Measurements from ENCODE around the gene SPATA6.

Gene SPATA6

DNA sequence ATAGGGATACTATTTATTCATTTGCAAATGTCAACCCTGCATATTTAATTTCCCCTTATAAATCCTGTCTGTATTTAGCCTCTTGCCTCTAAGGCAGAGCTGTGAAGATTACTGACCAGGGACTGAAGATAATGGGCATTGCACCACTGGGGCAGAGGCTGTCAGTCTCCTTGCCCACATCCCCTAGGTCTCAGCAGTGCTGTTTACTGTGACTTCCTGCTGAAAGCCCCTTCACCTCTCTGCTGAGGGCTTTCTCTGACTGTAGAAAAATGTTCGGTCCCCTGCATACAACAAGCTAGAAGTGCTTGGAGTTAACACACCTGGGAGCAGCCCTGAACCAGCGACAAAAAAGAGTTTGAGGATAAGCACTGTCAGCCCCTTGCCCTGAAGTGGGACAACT is 220.7 kb downstream of the SPATA6 start:
- no peak for DNase-seq (ENCODE audit: low spot score)

DNA sequence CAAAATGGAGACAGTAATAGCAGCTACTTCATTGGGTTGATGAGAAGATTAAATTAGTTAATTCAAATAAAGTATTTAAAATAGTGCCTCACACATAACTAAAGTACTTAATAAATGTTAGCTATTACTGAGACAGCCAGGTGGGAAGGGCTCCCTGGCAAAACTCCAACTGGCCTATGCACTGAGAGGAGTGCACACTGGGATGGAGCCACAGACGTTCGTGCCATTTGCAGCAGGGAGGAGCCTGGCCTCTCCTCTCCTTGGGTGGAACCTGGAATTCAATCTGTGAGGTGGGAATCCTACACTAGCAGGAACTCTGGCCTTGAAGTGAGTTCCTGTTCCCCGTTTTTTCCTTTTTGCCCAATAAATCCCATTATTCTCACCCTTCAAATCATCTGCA is 221.4 kb downstream of the SPATA6 start:
- DNase-seq (ENCODE audit: low spot score) = no peak

DNA sequence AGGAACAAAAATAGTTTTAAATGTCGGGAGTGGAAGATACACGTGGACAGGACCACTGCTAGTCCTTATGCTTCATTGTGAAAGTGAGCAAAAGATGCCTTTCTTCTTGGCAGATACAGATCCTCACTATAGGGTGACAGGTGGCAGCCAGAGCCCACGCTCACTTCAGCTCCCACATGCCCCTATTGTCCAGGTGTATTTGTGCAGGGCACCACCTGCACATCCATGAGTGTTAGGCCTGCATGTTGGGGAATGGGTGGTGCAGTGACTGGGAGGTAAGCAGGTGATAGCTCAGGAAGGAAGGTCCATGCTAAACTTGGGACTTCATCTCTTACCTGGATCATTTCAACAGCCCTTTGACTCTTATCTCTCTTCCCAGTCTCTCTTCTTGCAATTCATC is 222.1 kb downstream of the SPATA6 start:
- no peak for DNase-seq (ENCODE audit: low spot score)

DNA sequence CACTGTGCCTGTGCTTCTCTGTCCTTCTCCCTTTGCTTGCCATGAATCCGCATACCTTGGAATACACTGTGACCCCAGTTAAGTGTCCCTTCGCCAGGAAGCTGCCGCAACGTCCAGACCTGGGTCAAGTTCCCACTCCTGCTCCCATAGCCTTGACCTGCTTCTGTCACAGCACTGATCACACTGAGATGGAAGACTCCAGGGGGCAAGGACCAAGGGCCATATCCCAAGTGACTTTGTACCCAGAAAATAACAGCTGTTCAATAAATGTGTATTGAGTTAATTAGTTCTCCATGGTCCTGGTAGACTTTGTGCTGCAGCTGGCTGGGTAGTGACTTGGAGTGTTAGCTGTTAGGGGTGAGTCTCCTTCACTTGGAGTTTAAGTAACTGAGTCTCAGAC is 223.6 kb downstream of the SPATA6 start:
- no peak for DNase-seq (ENCODE audit: low spot score)

DNA sequence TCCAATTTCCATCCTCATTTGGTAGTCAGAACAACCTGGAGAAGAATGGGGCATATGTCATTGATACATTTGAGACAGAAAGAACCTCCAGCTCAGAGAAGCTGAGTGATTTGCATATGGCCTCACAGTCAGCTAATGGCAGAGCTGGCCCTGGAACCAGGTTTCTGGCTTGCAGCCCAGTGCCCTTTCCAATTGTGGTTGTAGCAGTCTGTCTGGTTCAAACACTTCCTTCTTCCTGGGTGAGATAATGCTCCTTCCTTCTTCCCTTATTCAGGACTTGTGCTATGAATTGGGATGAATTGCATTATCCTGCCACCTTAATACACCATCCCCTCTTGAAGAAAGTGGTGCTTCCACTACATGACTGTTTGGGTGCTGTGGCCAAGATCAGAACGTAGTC is 225.3 kb downstream of the SPATA6 start:
- no peak for DNase-seq (ENCODE audit: low spot score)

Measured in RKO (cell line).